ENCODE data around the gene BOD1.

The BOD1 gene

GRCh38 chr5:173659423-173659822 lies 43.0 kb upstream of the BOD1 start:
- H3K4me3 ChIP-seq (ENCODE audit: low read length), result no peak overlapping the region
- no peak for TF ChIP-seq CTCF (IDR thresholded peaks at IDR 0.05; ENCODE audit: insufficient read depth, low read depth, low read length, missing control alignments)
- no peak for DNase-seq (ENCODE audit: low read depth)

- no peak overlapping the region for H3K4me3 ChIP-seq (ENCODE audit: low read length)
- no peak for TF ChIP-seq CTCF (IDR thresholded peaks at IDR 0.05; ENCODE audit: insufficient read depth, low read depth, low read length, missing control alignments)
- DNase-seq (ENCODE audit: low read depth), result no peak
These were observed 41.4 kb upstream of the BOD1 start for GRCh38 chr5:173657741-173658356.

- no peak for TF ChIP-seq CTCF (IDR thresholded peaks at IDR 0.05; ENCODE audit: insufficient read depth, low read depth, low read length, missing control alignments)
- no peak overlapping the region for H3K4me3 ChIP-seq (ENCODE audit: low read length)
- peak; percentile 63 for DNase-seq (ENCODE audit: low read depth)
These were observed 38.8 kb upstream of the BOD1 start for GRCh38 chr5:173655196-173655797.

GRCh38 chr5:173653822-173654523 lies 37.5 kb upstream of the BOD1 start:
- TF ChIP-seq CTCF (IDR thresholded peaks at IDR 0.05; ENCODE audit: insufficient read depth, low read depth, low read length, missing control alignments), result no peak
- H3K4me3 ChIP-seq (ENCODE audit: low read length), result no peak overlapping the region
- DNase-seq (ENCODE audit: low read depth), result no peak

GRCh38 chr5:173648308-173648866 lies 31.9 kb upstream of the BOD1 start:
- no peak for DNase-seq (ENCODE audit: low read depth)
- no peak overlapping the region for H3K4me3 ChIP-seq (ENCODE audit: low read length)
- no peak for TF ChIP-seq CTCF (IDR thresholded peaks at IDR 0.05; ENCODE audit: insufficient read depth, low read depth, low read length, missing control alignments)

GRCh38 chr5:173646692-173647091 lies 30.2 kb upstream of the BOD1 start:
- DNase-seq (ENCODE audit: low read depth), result peak; percentile 54
- no peak for TF ChIP-seq CTCF (IDR thresholded peaks at IDR 0.05; ENCODE audit: insufficient read depth, low read depth, low read length, missing control alignments)
- no peak overlapping the region for H3K4me3 ChIP-seq (ENCODE audit: low read length)

Measured in epithelial cell of esophagus (primary cell).